ENCODE data around the gene AP4B1. TPM values are rescaled to one million over a fixed set of nuclear protein-coding genes. Genes with fewer than 3 reads are reported as not detected.

AP4B1 gene
- total and polyA plus RNA-seq, 9 of the 15 experiments (the other 6 are each of a cell fraction or from before 2014, with no cell fraction given) = 15.8 to 36.5 (median 24.6) TPM

- no peak for TF ChIP-seq SMAD3 (CRISPR knock-in tag; conservative IDR thresholded peaks at IDR 0.05)
- TF ChIP-seq CEBPG (CRISPR knock-in tag; IDR thresholded peaks at IDR 0.05) = no peak
- TF ChIP-seq CEBPG (tag; conservative IDR thresholded peaks at IDR 0.05 in 1 of 2, IDR thresholded peaks at IDR 0.05 in 1 of 2) = no peak
- no peak for TF ChIP-seq DNMT1 (IDR thresholded peaks at IDR 0.05)
- TF ChIP-seq, protein P1, sequence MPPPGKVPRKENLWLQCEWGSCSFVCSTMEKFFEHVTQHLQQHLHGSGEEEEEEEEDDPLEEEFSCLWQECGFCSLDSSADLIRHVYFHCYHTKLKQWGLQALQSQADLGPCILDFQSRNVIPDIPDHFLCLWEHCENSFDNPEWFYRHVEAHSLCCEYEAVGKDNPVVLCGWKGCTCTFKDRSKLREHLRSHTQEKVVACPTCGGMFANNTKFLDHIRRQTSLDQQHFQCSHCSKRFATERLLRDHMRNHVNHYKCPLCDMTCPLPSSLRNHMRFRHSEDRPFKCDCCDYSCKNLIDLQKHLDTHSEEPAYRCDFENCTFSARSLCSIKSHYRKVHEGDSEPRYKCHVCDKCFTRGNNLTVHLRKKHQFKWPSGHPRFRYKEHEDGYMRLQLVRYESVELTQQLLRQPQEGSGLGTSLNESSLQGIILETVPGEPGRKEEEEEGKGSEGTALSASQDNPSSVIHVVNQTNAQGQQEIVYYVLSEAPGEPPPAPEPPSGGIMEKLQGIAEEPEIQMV (tag; conservative IDR thresholded peaks at IDR 0.05; ENCODE audit: low read depth) = no peak
- no peak for TF ChIP-seq RHOXF2B (CRISPR knock-in tag; conservative IDR thresholded peaks at IDR 0.05)
- no peak for TF ChIP-seq TAF7 (tag; IDR thresholded peaks at IDR 0.05)
- peak; percentile 92 to 98 for TF ChIP-seq RCOR1 (IDR thresholded peaks at IDR 0.05; ENCODE audit: borderline replicate concordance in 1 of 2, low read depth in 2 of 2, low read length in 2 of 2)
- TF ChIP-seq TFE3 (CRISPR knock-in tag; IDR thresholded peaks at IDR 0.05) = no peak
- TF ChIP-seq CC2D1A (IDR thresholded peaks at IDR 0.05) = peak; percentile 96
- TF ChIP-seq, protein P2, sequence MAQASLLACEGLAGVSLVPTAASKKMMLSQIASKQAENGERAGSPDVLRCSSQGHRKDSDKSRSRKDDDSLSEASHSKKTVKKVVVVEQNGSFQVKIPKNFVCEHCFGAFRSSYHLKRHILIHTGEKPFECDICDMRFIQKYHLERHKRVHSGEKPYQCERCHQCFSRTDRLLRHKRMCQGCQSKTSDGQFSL (CRISPR knock-in tag; IDR thresholded peaks at IDR 0.05) = no peak
- TF ChIP-seq, protein P2 (tag; IDR thresholded peaks at IDR 0.05) = no peak
- peak; percentile 62; the same call in 1 of the 2 replicates for TF ChIP-seq DDX20 (tag; IDR thresholded peaks at IDR 0.05; ENCODE audit: low read depth)
- peak; percentile 96 for TF ChIP-seq FOXM1 (IDR thresholded peaks at IDR 0.05; ENCODE audit: low read depth)
- no peak for TF ChIP-seq FOXM1 (CRISPR knock-in tag; IDR thresholded peaks at IDR 0.05; ENCODE audit: low read depth)
- TF ChIP-seq ZBTB8A (IDR thresholded peaks at IDR 0.05; ENCODE audit: partially characterized antibody) = no peak
- TF ChIP-seq POLR3G (IDR thresholded peaks at IDR 0.05; ENCODE audit: extremely low read depth, insufficient read length, insufficient replicate concordance) = no peak
- peak; percentile 79 for TF ChIP-seq ZBTB33 (CRISPR knock-in tag; IDR thresholded peaks at IDR 0.05)
- TF ChIP-seq YY1 (IDR thresholded peaks at IDR 0.05; ENCODE audit: borderline replicate concordance in 1 of 3, control insufficient read depth in 1 of 3, extremely low read depth in 1 of 3, insufficient read depth in 3 of 3, insufficient read length in 1 of 3, insufficient replicate concordance in 2 of 3, low read depth in 1 of 3, low read length in 2 of 3) = peak in 2 of 3 experiments; percentile 29 to 69
- TF ChIP-seq KHSRP (IDR thresholded peaks at IDR 0.05) = peak; percentile 88
- peak; percentile 99 for TF ChIP-seq TAL1 (IDR thresholded peaks at IDR 0.05)
These were observed 9.5 kb upstream of the AP4B1 start (continued) for GRCh38 chr1:113913887-113914664.

Data from K562 (cell line).